ENCODE data around the gene LCE1D.

LCE1D gene

GRCh38 chr1:152817309-152817708 is 20.8 kb downstream of the LCE1D start:
- DNase-seq, result no peak

- no peak for DNase-seq
These were observed 26.8 kb downstream of the LCE1D start for GRCh38 chr1:152823294-152823693.

- no peak for DNase-seq
These were observed 28.4 kb downstream of the LCE1D start for GRCh38 chr1:152824964-152825363.

- DNase-seq, result no peak
These were observed 30.7 kb downstream of the LCE1D start, which contains the start of gene LCE1A for GRCh38 chr1:152827173-152827572. Gene LCE1A, plus strand, starts transcription at chr1:152827473. Its CDS starts 0 bp downstream, at chr1:152827473.

GRCh38 chr1:152836870-152837269 is 40.3 kb downstream of the LCE1D start:
- no peak for DNase-seq

- DNase-seq, result no peak
These were observed 46.0 kb downstream of the LCE1D start, which contains the start of gene LCE6A for GRCh38 chr1:152842556-152842955. Gene LCE6A, plus strand, starts transcription at chr1:152842856. Its CDS starts 665 bp downstream, at chr1:152843521.
